HG03521 (cell line): ENCODE measurements around the gene WDR48.
A peak's percentile ranks its signal among the peaks of the same experiment; 100 is the strongest.
"Not testable (repeated sequence)": the region's sequence is repeated elsewhere in the genome, so short reads cannot be mapped to it uniquely, and the experiment has no call there.

Experiments
- ATAC-seq: cut with Tn5 transposase; IDR thresholded peaks from one replicate; pipeline ENCODE4 v1.9.1; 2021; ENCODE audit warnings: mild to moderate bottlenecking, moderate library complexity; ENCODE audit not compliant: unreplicated experiment

WDR48 gene

GRCh38 chr3:39051649-39052561 lies at the start of gene WDR48, which contains the start of gene SCN11A:
WDR48 (plus strand) TSS chr3:39052016; CDS start chr3:39052026, 10 bp downstream.
SCN11A (minus strand) TSS chr3:39051944; CDS start chr3:38950362, 101,582 bp downstream.
- ATAC-seq, result peak; percentile 98

GRCh38 chr3:39005295-39005694 lies 46.5 kb upstream of the WDR48 start:
- no peak for ATAC-seq

GRCh38 chr3:39011191-39011736 lies 40.6 kb upstream of the WDR48 start:
- no peak for ATAC-seq

GRCh38 chr3:39013289-39013688 lies 38.5 kb upstream of the WDR48 start:
- ATAC-seq, result no peak

- no peak for ATAC-seq
Measured at GRCh38 chr3:39013921-39014509, 37.8 kb upstream of the WDR48 start.

GRCh38 chr3:39015418-39015817 lies 36.4 kb upstream of the WDR48 start:
- no peak for ATAC-seq

GRCh38 chr3:39019299-39019698 lies 32.5 kb upstream of the WDR48 start:
- no peak for ATAC-seq

- peak; percentile 51 for ATAC-seq
Measured at GRCh38 chr3:39021029-39021428, 30.8 kb upstream of the WDR48 start.

- no peak for ATAC-seq
Measured at GRCh38 chr3:39021465-39022285, 30.1 kb upstream of the WDR48 start.

- no peak for ATAC-seq
Measured at GRCh38 chr3:39022286-39022630, 29.6 kb upstream of the WDR48 start.

GRCh38 chr3:39024497-39024896 lies 27.3 kb upstream of the WDR48 start:
- no peak for ATAC-seq

GRCh38 chr3:39025222-39025970 lies 26.4 kb upstream of the WDR48 start:
- ATAC-seq, result no peak

- ATAC-seq, result no peak
Measured at GRCh38 chr3:39028546-39028945, 23.3 kb upstream of the WDR48 start.

GRCh38 chr3:39029556-39029955 lies 22.3 kb upstream of the WDR48 start:
- no peak for ATAC-seq

- ATAC-seq, result no peak
Measured at GRCh38 chr3:39038165-39038564, 13.7 kb upstream of the WDR48 start.

- no peak for ATAC-seq
Measured at GRCh38 chr3:39050029-39050428, 1.8 kb upstream of the WDR48 start.

GRCh38 chr3:39052583-39052982 lies 767 bp downstream of the WDR48 start:
- no peak for ATAC-seq

GRCh38 chr3:39053696-39054095 lies 1.9 kb downstream of the WDR48 start:
- no peak for ATAC-seq

- no peak for ATAC-seq
Measured at GRCh38 chr3:39056151-39056550, 4.3 kb downstream of the WDR48 start.

GRCh38 chr3:39061228-39061627 lies 9.4 kb downstream of the WDR48 start:
- ATAC-seq, result not testable (repeated sequence)
